Measurements from ENCODE around the gene RNF217.

DNA sequence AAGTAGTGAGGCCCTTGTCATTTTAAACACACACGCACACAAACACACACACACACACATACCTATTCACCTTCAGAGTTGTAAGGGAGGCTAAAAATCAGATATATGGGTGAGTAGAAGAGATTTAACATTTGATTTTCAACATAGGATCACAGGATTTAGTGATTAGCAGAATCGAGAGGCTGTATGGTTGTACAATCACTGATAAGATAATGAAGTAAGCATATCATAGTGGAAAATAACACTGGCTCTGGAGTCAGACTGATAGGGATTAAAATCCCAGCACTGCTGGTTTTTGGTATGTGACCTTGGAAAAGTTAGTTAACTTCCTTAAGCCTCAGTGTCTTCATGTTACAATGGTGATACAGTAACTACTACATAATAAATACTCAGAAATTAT, 40.8 kb downstream of the RNF217 start:
- TF ChIP-seq, protein P1, sequence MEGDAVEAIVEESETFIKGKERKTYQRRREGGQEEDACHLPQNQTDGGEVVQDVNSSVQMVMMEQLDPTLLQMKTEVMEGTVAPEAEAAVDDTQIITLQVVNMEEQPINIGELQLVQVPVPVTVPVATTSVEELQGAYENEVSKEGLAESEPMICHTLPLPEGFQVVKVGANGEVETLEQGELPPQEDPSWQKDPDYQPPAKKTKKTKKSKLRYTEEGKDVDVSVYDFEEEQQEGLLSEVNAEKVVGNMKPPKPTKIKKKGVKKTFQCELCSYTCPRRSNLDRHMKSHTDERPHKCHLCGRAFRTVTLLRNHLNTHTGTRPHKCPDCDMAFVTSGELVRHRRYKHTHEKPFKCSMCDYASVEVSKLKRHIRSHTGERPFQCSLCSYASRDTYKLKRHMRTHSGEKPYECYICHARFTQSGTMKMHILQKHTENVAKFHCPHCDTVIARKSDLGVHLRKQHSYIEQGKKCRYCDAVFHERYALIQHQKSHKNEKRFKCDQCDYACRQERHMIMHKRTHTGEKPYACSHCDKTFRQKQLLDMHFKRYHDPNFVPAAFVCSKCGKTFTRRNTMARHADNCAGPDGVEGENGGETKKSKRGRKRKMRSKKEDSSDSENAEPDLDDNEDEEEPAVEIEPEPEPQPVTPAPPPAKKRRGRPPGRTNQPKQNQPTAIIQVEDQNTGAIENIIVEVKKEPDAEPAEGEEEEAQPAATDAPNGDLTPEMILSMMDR (IDR thresholded peaks at IDR 0.05 in 4 of 5, conservative IDR thresholded peaks at IDR 0.05 in 1 of 5) = no peak
- TF ChIP-seq POLR2A (IDR thresholded peaks at IDR 0.05) = no peak
